Smooth muscle cell (in vitro differentiated cells): Measurements from ENCODE around the gene SDS. TPM values are rescaled to one million over a fixed set of nuclear protein-coding genes. Genes with fewer than 3 reads are reported as not detected.

Experiments used
- DNase-seq: peaks from one replicate; lab custom pipeline; 2025; ENCODE audit not compliant: unreplicated experiment; lab: John Stamatoyannopoulos, UW
- H2AFZ ChIP-seq: fragments of 200-600 bp; sonication (generic); 2 replicates; pipeline ENCODE4 v1.6.0; 2016; ENCODE audit warnings: antibody characterized with exemption, low read depth, mild to moderate bottlenecking
- H3F3A ChIP-seq: fragments of 200-600 bp; sonication (generic); 2 replicates; pipeline ENCODE4 v1.6.0; 2017; ENCODE audit warnings: antibody characterized with exemption, low read depth
- H3K27ac ChIP-seq: fragments of 200-600 bp; sonication (generic); 2 replicates; pipeline ENCODE4 v1.5.1; 2016; ENCODE audit warnings: low read depth, mild to moderate bottlenecking
- H3K27me3 ChIP-seq: fragments of 200-600 bp; sonication (generic); 2 replicates; pipeline ENCODE4 v1.6.1; 2016; ENCODE audit warnings: low read depth, mild to moderate bottlenecking
- H3K36me3 ChIP-seq: fragments of 200-600 bp; sonication (generic); 2 replicates; pipeline ENCODE4 v1.5.1; 2016; ENCODE audit warnings: low read depth
- H3K4me1 ChIP-seq: fragments of 200-600 bp; sonication (generic); 2 replicates; pipeline ENCODE4 v1.5.1; 2016; ENCODE audit warnings: low read depth
- H3K4me2 ChIP-seq: fragments of 200-600 bp; sonication (generic); 2 replicates; pipeline ENCODE4 v1.6.0; 2016; ENCODE audit warnings: mild to moderate bottlenecking
- H3K4me3 ChIP-seq: fragments of 200-600 bp; sonication (generic); 2 replicates; pipeline ENCODE4 v1.5.1; 2016; ENCODE audit warnings: mild to moderate bottlenecking
- H3K79me2 ChIP-seq: fragments of 200-600 bp; sonication (generic); 2 replicates; pipeline ENCODE4 v1.6.0; 2016; ENCODE audit warnings: low read depth, mild to moderate bottlenecking
- H3K9ac ChIP-seq: fragments of 200-600 bp; sonication (generic); 2 replicates; pipeline ENCODE4 v1.6.0; 2016; ENCODE audit warnings: low read depth
- H3K9me3 ChIP-seq: fragments of 200-600 bp; sonication (generic); replicated peaks from 2 replicates; pipeline ENCODE4 v1.5.1; 2016; ENCODE audit warnings: low read depth
- H4K20me1 ChIP-seq: fragments of 200-600 bp; sonication (generic); 2 replicates; pipeline ENCODE4 v1.6.0; 2016; ENCODE audit warnings: low read depth
- WGBS: methylation state at CpG from one replicate; pipeline ENCODE4 v1.1.7; 2016; ENCODE audit warnings: low lambda C conversion rate; 5-methylcytosine and 5-hydroxymethylcytosine counted together
- polyA plus RNA-seq: library from polyadenylated mRNA; unstranded; fragments of >200 nt; fragmentation: Nextera tagmentation; extraction: Ambion mirVana; gene quantifications from 2 replicates; pipeline ENCODE4 v1.2.1, GENCODE V29; 2016
- total RNA-seq: library from RNA; depleted of rRNA; stranded (reverse); fragments of >200 nt; gene quantifications from 2 replicates; pipeline ENCODE4 v1.2.3, GENCODE V29; 2014
- TF ChIP-seq, protein P1 (sequence below): fragments of 200-600 bp; sonication (generic); IDR thresholded peaks from 2 replicates; pipeline ENCODE4 v1.5.1; 2017; ENCODE audit warnings: borderline replicate concordance, mild to moderate bottlenecking, antibody characterized with exemption; ENCODE audit not compliant: insufficient read depth, poor library complexity, severe bottlenecking

SDS gene
- total and polyA plus RNA-seq, 2 experiments from 2014 or later, result not detected

DNA sequence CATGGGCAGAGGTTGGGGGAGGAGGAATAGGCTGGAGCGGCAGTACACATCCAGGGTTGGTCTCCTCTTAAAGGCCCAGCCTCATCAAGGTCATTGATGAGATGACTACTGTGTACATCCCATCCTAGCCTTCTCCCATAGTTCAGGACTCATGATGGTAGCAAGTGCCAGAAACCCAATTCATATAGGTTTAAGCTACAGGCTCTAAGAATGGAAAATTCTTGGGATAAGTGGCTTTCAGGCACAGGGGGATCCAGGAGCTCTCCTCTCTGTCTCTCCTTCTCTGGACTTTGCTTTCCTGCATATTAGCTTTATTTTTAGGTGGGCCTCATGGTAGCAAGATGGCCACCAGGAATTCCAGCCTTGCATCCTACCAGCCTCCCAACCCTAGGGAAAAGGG, 24.8 kb upstream of the SDS start:
- H2AFZ ChIP-seq, result no peak overlapping the region
- no peak overlapping the region for H3K4me3 ChIP-seq
- TF ChIP-seq, protein P1, sequence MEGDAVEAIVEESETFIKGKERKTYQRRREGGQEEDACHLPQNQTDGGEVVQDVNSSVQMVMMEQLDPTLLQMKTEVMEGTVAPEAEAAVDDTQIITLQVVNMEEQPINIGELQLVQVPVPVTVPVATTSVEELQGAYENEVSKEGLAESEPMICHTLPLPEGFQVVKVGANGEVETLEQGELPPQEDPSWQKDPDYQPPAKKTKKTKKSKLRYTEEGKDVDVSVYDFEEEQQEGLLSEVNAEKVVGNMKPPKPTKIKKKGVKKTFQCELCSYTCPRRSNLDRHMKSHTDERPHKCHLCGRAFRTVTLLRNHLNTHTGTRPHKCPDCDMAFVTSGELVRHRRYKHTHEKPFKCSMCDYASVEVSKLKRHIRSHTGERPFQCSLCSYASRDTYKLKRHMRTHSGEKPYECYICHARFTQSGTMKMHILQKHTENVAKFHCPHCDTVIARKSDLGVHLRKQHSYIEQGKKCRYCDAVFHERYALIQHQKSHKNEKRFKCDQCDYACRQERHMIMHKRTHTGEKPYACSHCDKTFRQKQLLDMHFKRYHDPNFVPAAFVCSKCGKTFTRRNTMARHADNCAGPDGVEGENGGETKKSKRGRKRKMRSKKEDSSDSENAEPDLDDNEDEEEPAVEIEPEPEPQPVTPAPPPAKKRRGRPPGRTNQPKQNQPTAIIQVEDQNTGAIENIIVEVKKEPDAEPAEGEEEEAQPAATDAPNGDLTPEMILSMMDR, result no peak
- DNase-seq, result no peak
- no peaks in the 10 kb centered on the region for H3K4me1 ChIP-seq
- no peak overlapping the region for H3K4me2 ChIP-seq
- WGBS, result 100% methylated on average over 1 of the region's 1 CpG
- H3F3A ChIP-seq, result no peaks in the 10 kb centered on the region
- no peak overlapping the region for H3K27ac ChIP-seq
- H3K36me3 ChIP-seq, result no peaks in the 10 kb centered on the region
- H3K9ac ChIP-seq, result no peak overlapping the region
- H3K79me2 ChIP-seq, result no peaks in the 10 kb centered on the region
- H3K9me3 ChIP-seq, result no peaks in the 10 kb centered on the region
- H3K27me3 ChIP-seq, result no peaks in the 10 kb centered on the region
- H4K20me1 ChIP-seq, result no peaks in the 10 kb centered on the region

GRCh38 chr12:113427882-113428281, 24.2 kb upstream of the SDS start:
- Histone ChIP-seq H3K36me3 (no peaks in the 10 kb centered on the region), H3F3A (no peaks in the 10 kb centered on the region), H3K9ac (no peak overlapping the region), H3K4me3 (no peak overlapping the region), H3K27me3 (no peaks in the 10 kb centered on the region), H3K27ac (no peak overlapping the region), H3K9me3 (no peaks in the 10 kb centered on the region), H3K4me1 (no peaks in the 10 kb centered on the region), H4K20me1 (no peaks in the 10 kb centered on the region), H3K4me2 (no peak overlapping the region), H3K79me2 (no peaks in the 10 kb centered on the region), H2AFZ (no peak overlapping the region)
- 79% methylated on average over 9 of the region's 9 CpGs for WGBS
- TF ChIP-seq, protein P1, result no peak
- no peak for DNase-seq

GRCh38 chr12:113425960-113426453, 22.3 kb upstream of the SDS start:
- H3K9ac ChIP-seq, result no peak overlapping the region
- no peaks in the 10 kb centered on the region for H3K9me3 ChIP-seq
- no peak overlapping the region for H3K4me3 ChIP-seq
- no peaks in the 10 kb centered on the region for H3K36me3 ChIP-seq
- H3F3A ChIP-seq, result no peaks in the 10 kb centered on the region
- no peaks in the 10 kb centered on the region for H3K27me3 ChIP-seq
- no peaks in the 10 kb centered on the region for H3K79me2 ChIP-seq
- no peak overlapping the region for H3K4me2 ChIP-seq
- H3K4me1 ChIP-seq, result peaks cover 5% of the 10 kb centered on the region
- no peak overlapping the region for H2AFZ ChIP-seq
- WGBS, result 21% methylated on average over 9 of the region's 11 CpGs
- no peak for DNase-seq
- H4K20me1 ChIP-seq, result no peaks in the 10 kb centered on the region
- TF ChIP-seq, protein P1, result no peak
- H3K27ac ChIP-seq, result no peak overlapping the region
